Ectodermal cell (in vitro differentiated cells): ENCODE measurements around the gene HMCN2.

Source experiments
- H3K27ac ChIP-seq: 2 replicates; pipeline ENCODE4 v1.7.0; 2013; ENCODE audit warnings: mild to moderate bottlenecking, low read depth, low read length; ENCODE audit not compliant: insufficient read depth, poor library complexity, severe bottlenecking
- H3K27me3 ChIP-seq: 2 replicates; pipeline ENCODE4 v1.7.0; 2013; ENCODE audit warnings: mild to moderate bottlenecking, low read length; ENCODE audit not compliant: insufficient read depth, control insufficient read depth, poor library complexity, severe bottlenecking
- H3K36me3 ChIP-seq: one replicate; pipeline ENCODE4 v1.7.0; 2013; ENCODE audit warnings: low read length; ENCODE audit not compliant: control insufficient read depth, insufficient read depth
- H3K4me1 ChIP-seq: one replicate; pipeline ENCODE4 v1.7.0; 2013; ENCODE audit warnings: low read length; ENCODE audit not compliant: control insufficient read depth, insufficient read depth
- H3K4me3 ChIP-seq: 2 replicates; pipeline ENCODE4 v1.7.0; 2013; ENCODE audit warnings: low read depth, low read length, control low read depth; ENCODE audit not compliant: insufficient read depth
- H3K9me3 ChIP-seq: 2 replicates; pipeline ENCODE4 v1.7.0; 2013; ENCODE audit warnings: mild to moderate bottlenecking, low read length, moderate library complexity; ENCODE audit not compliant: control insufficient read depth
- WGBS, 2 experiments: methylation state at CpG; one replicate each; pipeline ENCODE4 v1.1.7; 2013; ENCODE audit warnings: missing lambda C conversion rate in 2 of 2; 5-methylcytosine and 5-hydroxymethylcytosine counted together

HMCN2 gene

GRCh38 chr9:130362691-130363090 is 97.1 kb downstream of the HMCN2 start:
- H3K9me3 ChIP-seq: no peaks in the 10 kb centered on the region
- no peaks in the 10 kb centered on the region for H3K27me3 ChIP-seq
- WGBS, 2 experiments: 93 to 94% methylated on average over 13 of the region's 13 CpGs
- H3K4me1 ChIP-seq: no peaks in the 10 kb centered on the region
- no peaks in the 10 kb centered on the region for H3K36me3 ChIP-seq
- H3K27ac ChIP-seq: no peak overlapping the region
- H3K4me3 ChIP-seq: no peak overlapping the region

GRCh38 chr9:130363755-130364404 is 98.3 kb downstream of the HMCN2 start:
- no peaks in the 10 kb centered on the region for H3K4me1 ChIP-seq
- WGBS, 2 experiments: 94 to 96% methylated on average over 9 of the region's 9 CpGs
- H3K4me3 ChIP-seq: no peak overlapping the region
- no peak overlapping the region for H3K27ac ChIP-seq
- H3K36me3 ChIP-seq: no peaks in the 10 kb centered on the region
- no peaks in the 10 kb centered on the region for H3K27me3 ChIP-seq
- H3K9me3 ChIP-seq: no peaks in the 10 kb centered on the region

DNA sequence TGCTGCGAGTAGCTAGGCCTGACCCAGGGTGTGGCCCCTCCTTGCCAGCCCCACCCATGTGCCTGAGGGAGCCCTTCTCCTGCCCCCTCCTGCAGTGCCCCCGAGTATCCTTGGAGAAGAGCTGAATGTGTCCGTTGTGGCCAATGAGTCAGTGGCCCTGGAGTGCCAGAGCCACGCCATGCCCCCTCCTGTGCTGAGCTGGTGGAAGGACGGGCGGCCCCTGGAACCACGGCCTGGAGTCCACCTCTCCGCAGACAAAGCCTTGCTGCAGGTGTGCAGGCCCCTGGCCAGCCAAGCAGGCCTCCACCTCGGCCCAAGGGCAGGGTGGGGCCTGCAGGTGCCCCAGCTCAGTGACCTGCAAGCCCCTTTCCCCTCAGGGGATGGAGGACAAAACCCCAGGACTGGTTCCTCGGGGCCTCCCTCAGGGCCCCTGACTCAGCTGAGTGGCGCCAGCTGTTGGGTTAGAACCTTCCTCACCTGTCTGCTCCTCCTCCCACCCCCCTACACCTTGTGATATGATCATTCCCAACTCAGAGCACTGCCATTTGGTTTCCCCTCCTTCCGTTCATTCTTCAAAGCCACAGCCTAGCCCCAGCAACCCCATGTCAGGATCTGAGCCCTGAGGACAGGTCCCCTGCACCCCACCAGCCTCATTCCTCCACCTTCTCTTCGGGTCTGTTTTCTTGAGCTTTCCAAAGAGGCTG is 99.2 kb downstream of the HMCN2 start:
- Histone ChIP-seq H3K27me3 (no peaks in the 10 kb centered on the region), H3K4me1 (no peaks in the 10 kb centered on the region), H3K4me3 (no peak overlapping the region), H3K9me3 (no peaks in the 10 kb centered on the region), H3K27ac (no peak overlapping the region), H3K36me3 (no peaks in the 10 kb centered on the region)
- WGBS, 2 experiments: 90% methylated on average over 13 of the region's 13 CpGs

- 91 to 93% methylated on average over 10 of the region's 10 CpGs for WGBS, 2 experiments
- no peaks in the 10 kb centered on the region for H3K36me3 ChIP-seq
- no peaks in the 10 kb centered on the region for H3K27me3 ChIP-seq
- H3K4me3 ChIP-seq: no peak overlapping the region
- H3K4me1 ChIP-seq: no peaks in the 10 kb centered on the region
- no peak overlapping the region for H3K27ac ChIP-seq
- no peaks in the 10 kb centered on the region for H3K9me3 ChIP-seq
Measured at GRCh38 chr9:130365323-130365721, 99.8 kb downstream of the HMCN2 start.

- Histone ChIP-seq H3K4me3 (no peak overlapping the region), H3K36me3 (no peaks in the 10 kb centered on the region), H3K27me3 (no peaks in the 10 kb centered on the region), H3K27ac (no peak overlapping the region), H3K9me3 (no peaks in the 10 kb centered on the region), H3K4me1 (no peaks in the 10 kb centered on the region)
- 92 to 94% methylated on average over 3 of the region's 3 CpGs for WGBS, 2 experiments
Measured at GRCh38 chr9:130366072-130366471, 100.5 kb downstream of the HMCN2 start.

- Histone ChIP-seq H3K36me3 (no peaks in the 10 kb centered on the region), H3K27me3 (no peaks in the 10 kb centered on the region), H3K4me1 (peaks cover 3% of the 10 kb centered on the region), H3K9me3 (no peaks in the 10 kb centered on the region), H3K4me3 (no peak overlapping the region), H3K27ac (no peak overlapping the region)
- 95% methylated on average over 8 of the region's 8 CpGs for WGBS, 2 experiments
Measured at GRCh38 chr9:130366888-130367550, 101.5 kb downstream of the HMCN2 start.

DNA sequence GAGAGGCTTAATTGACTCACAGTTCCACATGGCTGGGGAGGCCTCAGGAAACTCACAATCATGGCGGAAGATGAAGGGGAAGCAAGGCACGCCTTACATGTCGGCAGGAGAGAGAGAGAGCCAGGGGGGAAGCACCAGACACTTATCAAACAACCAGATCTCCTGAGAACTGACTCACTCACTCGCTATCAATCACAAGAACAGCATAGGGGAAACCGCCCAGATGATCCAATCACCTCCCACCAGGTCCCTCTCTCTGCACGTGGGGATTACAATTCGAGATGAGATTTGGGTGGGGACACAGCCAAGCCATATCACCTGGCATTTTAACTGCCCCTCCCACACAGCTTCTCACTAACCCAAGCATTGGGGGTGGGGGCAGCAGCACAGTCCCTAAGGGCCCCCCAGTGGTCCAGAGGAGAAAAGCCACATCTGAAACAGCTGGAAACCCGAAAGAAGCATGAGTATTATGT is 103.1 kb downstream of the HMCN2 start:
- Histone ChIP-seq H3K4me1 (peaks cover 4% of the 10 kb centered on the region), H3K36me3 (no peaks in the 10 kb centered on the region), H3K9me3 (no peaks in the 10 kb centered on the region), H3K27me3 (no peaks in the 10 kb centered on the region), H3K4me3 (no peak overlapping the region), H3K27ac (no peak overlapping the region)
- WGBS, 2 experiments: 76 to 78% methylated on average over 8 of the region's 8 CpGs

GRCh38 chr9:130370226-130370625 is 104.7 kb downstream of the HMCN2 start:
- Histone ChIP-seq H3K27me3 (no peaks in the 10 kb centered on the region), H3K27ac (no peak overlapping the region), H3K36me3 (no peaks in the 10 kb centered on the region), H3K9me3 (no peaks in the 10 kb centered on the region), H3K4me3 (no peak overlapping the region), H3K4me1 (peaks cover 4% of the 10 kb centered on the region)
- 64 to 75% methylated on average over 7 of the region's 7 CpGs for WGBS, 2 experiments

DNA sequence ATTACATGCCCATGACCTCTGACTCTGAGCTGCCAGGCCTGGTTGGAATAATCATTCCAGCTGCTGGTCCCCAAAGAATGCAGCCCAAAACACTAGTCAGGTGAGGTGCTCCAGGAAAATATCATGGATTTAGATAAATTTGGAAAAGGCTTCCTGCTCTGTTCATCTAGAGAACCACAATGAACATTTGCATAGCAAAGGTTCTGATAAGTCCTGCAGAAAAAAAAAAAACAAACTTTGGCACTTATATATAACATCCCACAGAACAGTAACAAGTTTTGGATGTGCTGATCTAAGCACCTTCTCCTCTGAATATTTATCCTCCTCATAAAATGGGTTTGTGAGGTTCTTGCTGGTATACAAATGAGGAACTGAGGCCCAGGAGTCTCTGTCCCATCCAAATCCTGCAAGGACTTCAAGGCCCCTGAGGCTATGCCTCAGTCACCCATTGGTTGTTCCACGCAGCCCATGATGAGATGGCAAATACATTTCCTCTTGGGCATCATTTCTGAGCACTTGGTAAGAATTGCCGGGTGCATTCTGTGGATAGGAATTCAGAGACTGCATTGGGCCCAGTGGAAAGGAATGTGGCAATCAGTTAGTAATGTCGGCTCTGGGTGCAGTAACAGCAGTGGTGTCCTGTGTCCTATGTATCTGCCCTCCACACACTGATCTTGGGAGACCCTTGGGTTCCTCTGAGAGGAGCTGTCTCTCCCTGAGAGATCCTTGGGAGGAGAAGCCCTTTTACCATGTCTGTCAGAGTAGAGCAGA is 105.8 kb downstream of the HMCN2 start:
- no peak overlapping the region for H3K27ac ChIP-seq
- 87 to 93% methylated on average over 3 of the region's 3 CpGs for WGBS, 2 experiments
- no peaks in the 10 kb centered on the region for H3K36me3 ChIP-seq
- no peaks in the 10 kb centered on the region for H3K9me3 ChIP-seq
- H3K4me1 ChIP-seq: peaks cover 4% of the 10 kb centered on the region
- H3K4me3 ChIP-seq: no peak overlapping the region
- H3K27me3 ChIP-seq: no peaks in the 10 kb centered on the region

GRCh38 chr9:130372057-130372456 is 106.5 kb downstream of the HMCN2 start:
- 66 to 70% methylated on average over 7 of the region's 7 CpGs for WGBS, 2 experiments
- Histone ChIP-seq H3K4me3 (no peak overlapping the region), H3K27me3 (no peaks in the 10 kb centered on the region), H3K4me1 (peaks cover 4% of the 10 kb centered on the region), H3K27ac (no peak overlapping the region), H3K36me3 (no peaks in the 10 kb centered on the region), H3K9me3 (no peaks in the 10 kb centered on the region)
